Measurements from ENCODE around the gene CACNA2D3.

DNA sequence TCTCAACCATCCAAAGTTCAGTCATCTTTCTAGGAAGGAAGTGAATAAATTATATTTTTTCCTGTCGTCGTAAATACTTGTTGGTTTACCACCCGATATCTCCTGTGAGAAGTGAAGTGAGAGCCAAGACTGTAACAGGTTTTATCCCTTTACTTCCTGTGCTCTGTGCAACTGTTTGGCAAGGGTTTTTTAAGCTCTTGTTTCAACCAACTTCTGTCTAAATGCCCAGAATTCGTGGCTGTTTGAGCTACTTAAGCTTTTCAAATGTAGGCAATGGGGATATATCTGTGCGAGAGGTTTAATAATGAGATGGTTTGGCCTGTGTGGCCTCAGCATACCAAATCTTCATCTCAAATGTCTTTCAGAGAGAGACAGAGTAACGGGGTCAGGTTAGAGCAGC is 670.8 kb downstream of the CACNA2D3 start:
- TF ChIP-seq, protein P1, sequence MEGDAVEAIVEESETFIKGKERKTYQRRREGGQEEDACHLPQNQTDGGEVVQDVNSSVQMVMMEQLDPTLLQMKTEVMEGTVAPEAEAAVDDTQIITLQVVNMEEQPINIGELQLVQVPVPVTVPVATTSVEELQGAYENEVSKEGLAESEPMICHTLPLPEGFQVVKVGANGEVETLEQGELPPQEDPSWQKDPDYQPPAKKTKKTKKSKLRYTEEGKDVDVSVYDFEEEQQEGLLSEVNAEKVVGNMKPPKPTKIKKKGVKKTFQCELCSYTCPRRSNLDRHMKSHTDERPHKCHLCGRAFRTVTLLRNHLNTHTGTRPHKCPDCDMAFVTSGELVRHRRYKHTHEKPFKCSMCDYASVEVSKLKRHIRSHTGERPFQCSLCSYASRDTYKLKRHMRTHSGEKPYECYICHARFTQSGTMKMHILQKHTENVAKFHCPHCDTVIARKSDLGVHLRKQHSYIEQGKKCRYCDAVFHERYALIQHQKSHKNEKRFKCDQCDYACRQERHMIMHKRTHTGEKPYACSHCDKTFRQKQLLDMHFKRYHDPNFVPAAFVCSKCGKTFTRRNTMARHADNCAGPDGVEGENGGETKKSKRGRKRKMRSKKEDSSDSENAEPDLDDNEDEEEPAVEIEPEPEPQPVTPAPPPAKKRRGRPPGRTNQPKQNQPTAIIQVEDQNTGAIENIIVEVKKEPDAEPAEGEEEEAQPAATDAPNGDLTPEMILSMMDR (IDR thresholded peaks at IDR 0.05), result no peak
- TF ChIP-seq POLR2A (IDR thresholded peaks at IDR 0.05), result no peak
